Mesenchymal stem cell (in vitro differentiated cells and primary cell): Measurements from ENCODE around the gene PLAA.

Experiments used
- DNase-seq: peaks from one replicate; pipeline ENCODE4 v3.0.0-alpha.2; 2013
- H2AFZ ChIP-seq: one replicate; pipeline ENCODE4 v1.6.1; 2013; ENCODE audit warnings: low read depth, mild to moderate bottlenecking, control low read depth, inconsistent platforms, low read length, moderate library complexity
- H2AK5ac ChIP-seq: 2 replicates; pipeline ENCODE4 v1.6.1; 2013; ENCODE audit warnings: low read length, moderate library complexity, mild to moderate bottlenecking, inconsistent platforms; ENCODE audit not compliant: severe bottlenecking
- H2BK120ac ChIP-seq: one replicate; pipeline ENCODE4 v1.6.1; 2013; ENCODE audit warnings: low read depth, mild to moderate bottlenecking, inconsistent platforms, low read length, moderate library complexity
- H2BK12ac ChIP-seq, 2 experiments: one replicate each; pipeline ENCODE4 v1.6.1; 2013; ENCODE audit warnings: inconsistent platforms in 2 of 2, low read length in 2 of 2, mild to moderate bottlenecking in 2 of 2, moderate library complexity in 2 of 2, control low read depth in 1 of 2
- H2BK15ac ChIP-seq: one replicate; pipeline ENCODE4 v1.6.1; 2013; ENCODE audit warnings: mild to moderate bottlenecking, low read depth, inconsistent platforms; ENCODE audit not compliant: poor library complexity, severe bottlenecking
- H2BK5ac ChIP-seq: 2 replicates; pipeline ENCODE4 v1.6.1; 2013; ENCODE audit warnings: low read depth, mild to moderate bottlenecking, low read length, control low read depth, inconsistent platforms; ENCODE audit not compliant: poor library complexity, severe bottlenecking
- H3K14ac ChIP-seq, 2 experiments: one replicate each; pipeline ENCODE4 v1.6.1; 2013; ENCODE audit warnings: inconsistent platforms in 2 of 2, low read length in 2 of 2, control low read depth in 1 of 2, mild to moderate bottlenecking in 1 of 2, moderate library complexity in 1 of 2
- H3K18ac ChIP-seq, 2 experiments: one replicate each; pipeline ENCODE4 v1.6.1; 2013; ENCODE audit warnings: inconsistent platforms in 2 of 2, low read length in 2 of 2, control low read depth in 1 of 2, low read depth in 1 of 2, mild to moderate bottlenecking in 1 of 2
- H3K23ac ChIP-seq, 2 experiments: one replicate each; pipeline ENCODE4 v1.6.1; 2013; ENCODE audit warnings: inconsistent platforms in 2 of 2, low read length in 2 of 2, mild to moderate bottlenecking in 2 of 2, moderate library complexity in 2 of 2, control low read depth in 1 of 2
- H3K27ac ChIP-seq: 2 replicates; pipeline ENCODE4 v1.5.1; 2013; ENCODE audit warnings: mild to moderate bottlenecking, moderate library complexity, low read length, control low read depth, inconsistent platforms; ENCODE audit not compliant: poor library complexity, severe bottlenecking
- H3K27me3 ChIP-seq, 2 experiments: 2 replicates each; pipeline versions ENCODE4 v1.6.1 to v1.7.0; 2013; ENCODE audit warnings: low read length in 2 of 2, mild to moderate bottlenecking in 2 of 2, moderate library complexity in 2 of 2, control low read depth in 1 of 2, inconsistent platforms in 1 of 2; ENCODE audit not compliant: control insufficient read depth in 1 of 2, insufficient read depth in 1 of 2
- H3K36me3 ChIP-seq, 2 experiments: 2 replicates each; pipeline versions ENCODE4 v1.6.1 to v1.7.0; 2013; ENCODE audit warnings: low read length in 2 of 2, control low read depth in 1 of 2, inconsistent platforms in 1 of 2, low read depth in 1 of 2, mild to moderate bottlenecking in 1 of 2; ENCODE audit not compliant: insufficient read depth in 2 of 2, control insufficient read depth in 1 of 2
- H3K4ac ChIP-seq, 2 experiments: one replicate each; pipeline ENCODE4 v1.6.1; 2013; ENCODE audit warnings: inconsistent platforms in 2 of 2, low read length in 2 of 2, mild to moderate bottlenecking in 2 of 2, moderate library complexity in 2 of 2, control low read depth in 1 of 2, low read depth in 1 of 2
- H3K4me1 ChIP-seq: 2 replicates; pipeline ENCODE4 v1.6.1; 2013; ENCODE audit warnings: low read depth, low read length, control low read depth; ENCODE audit not compliant: control insufficient read depth, insufficient read depth
- H3K4me2 ChIP-seq: 2 replicates; pipeline ENCODE4 v1.6.1; 2013; ENCODE audit warnings: low read length, mild to moderate bottlenecking, inconsistent platforms; ENCODE audit not compliant: poor library complexity, severe bottlenecking
- H3K4me3 ChIP-seq, 2 experiments: 2 replicates each; pipeline versions ENCODE4 v1.5.1 to v1.7.0; 2013; ENCODE audit warnings: low read length in 2 of 2, mild to moderate bottlenecking in 2 of 2, control low read depth in 1 of 2, low read depth in 1 of 2; ENCODE audit not compliant: insufficient read depth in 1 of 2
- H3K79me1 ChIP-seq: replicated peaks from 2 replicates; pipeline ENCODE4 v1.6.1; 2013; ENCODE audit warnings: mild to moderate bottlenecking, control low read depth, low read length, inconsistent platforms; ENCODE audit not compliant: poor library complexity, severe bottlenecking
- H3K9ac ChIP-seq: 2 replicates; pipeline ENCODE4 v1.7.0; 2013; ENCODE audit warnings: mild to moderate bottlenecking, low read length, moderate library complexity
- H3K9me3 ChIP-seq: 2 replicates; pipeline ENCODE4 v1.7.0; 2013; ENCODE audit warnings: mild to moderate bottlenecking, low read length; ENCODE audit not compliant: control insufficient read depth
- H4K8ac ChIP-seq: one replicate; pipeline ENCODE4 v1.6.1; 2013; ENCODE audit warnings: inconsistent platforms, mild to moderate bottlenecking, low read length, moderate library complexity
- H4K91ac ChIP-seq: one replicate; pipeline ENCODE4 v1.6.1; 2013; ENCODE audit warnings: mild to moderate bottlenecking, low read length, inconsistent platforms
- WGBS: methylation state at CpG from one replicate; pipeline ENCODE4 v1.1.7; 2013; ENCODE audit warnings: mixed read lengths; 5-methylcytosine and 5-hydroxymethylcytosine counted together

PLAA gene

GRCh38 chr9:26975728-26976707 lies 29.0 kb upstream of the PLAA start:
- Histone ChIP-seq H2BK120ac (peak overlapping the region; percentile 4), H3K9me3 (no peaks in the 10 kb centered on the region), H3K27me3 (no peaks in the 10 kb centered on the region), H3K4me1 (peaks cover 2% of the 10 kb centered on the region), H2AFZ (no peak overlapping the region), H2BK15ac (no peak overlapping the region), H3K4me2 (no peak overlapping the region), H3K9ac (peak overlapping the region; percentile 67), H2BK5ac (peak overlapping the region; percentile 11), H4K91ac (peak overlapping the region; percentile 66), H4K8ac (peak overlapping the region; percentile 66), H3K14ac (no peak overlapping the region), H3K4ac (peak overlapping the region in 1 of 2 experiments; percentile 24), H3K4me3 (peak overlapping the region in 1 of 2 experiments; percentile 19), H3K18ac (peak overlapping the region in 1 of 2 experiments; percentile 64), H2AK5ac (peak overlapping the region; percentile 60), H3K23ac (no peak overlapping the region), H3K36me3 (peaks cover 0 to 18% of the 10 kb centered on the region in 2 experiments), H3K79me1 (peaks cover 21% of the 10 kb centered on the region), H2BK12ac (peak overlapping the region in 1 of 2 experiments; percentile 1), H3K27ac (peak overlapping the region; percentile 70)
- peak; percentile 63 for DNase-seq
- WGBS, result 84% methylated on average over 16 of the region's 18 CpGs

- H2BK120ac ChIP-seq, result no peak overlapping the region
- H2BK12ac ChIP-seq, result no peak overlapping the region
- peak overlapping the region; percentile 67 for H3K9ac ChIP-seq
- no peak overlapping the region for H3K23ac ChIP-seq
- H3K27me3 ChIP-seq, result no peaks in the 10 kb centered on the region
- no peak for DNase-seq
- peaks cover 5% of the 10 kb centered on the region for H3K9me3 ChIP-seq
- peak overlapping the region; percentile 83 for H2AK5ac ChIP-seq
- peak overlapping the region in 1 of 2 experiments; percentile 24 for H3K18ac ChIP-seq
- no peak overlapping the region for H2BK15ac ChIP-seq
- H2AFZ ChIP-seq, result no peak overlapping the region
- no peak overlapping the region for H4K91ac ChIP-seq
- H3K4ac ChIP-seq, result no peak overlapping the region
- 87% methylated on average over 4 of the region's 4 CpGs for WGBS
- no peak overlapping the region for H3K4me2 ChIP-seq
- H3K4me1 ChIP-seq, result peaks cover 2% of the 10 kb centered on the region
- H3K79me1 ChIP-seq, result peaks cover 24% of the 10 kb centered on the region
- no peak overlapping the region for H3K14ac ChIP-seq
- no peak overlapping the region for H3K4me3 ChIP-seq
- peaks cover 0 to 16% of the 10 kb centered on the region in 2 experiments for H3K36me3 ChIP-seq
- H2BK5ac ChIP-seq, result no peak overlapping the region
- no peak overlapping the region for H4K8ac ChIP-seq
- peak overlapping the region; percentile 7 for H3K27ac ChIP-seq
These were observed 27.9 kb upstream of the PLAA start for GRCh38 chr9:26974927-26975326.

- H2AFZ ChIP-seq, result no peak overlapping the region
- 91% methylated on average over 4 of the region's 5 CpGs for WGBS
These were observed 26.9 kb upstream of the PLAA start for GRCh38 chr9:26973989-26974388.

GRCh38 chr9:26971721-26972120 lies 24.7 kb upstream of the PLAA start:
- H3K14ac ChIP-seq, result no peak overlapping the region
- peaks cover 2% of the 10 kb centered on the region for H3K4me1 ChIP-seq
- H3K23ac ChIP-seq, result no peak overlapping the region
- H3K9me3 ChIP-seq, result peaks cover 5% of the 10 kb centered on the region
- no peak overlapping the region for H2BK5ac ChIP-seq
- no peak overlapping the region for H4K8ac ChIP-seq
- no peak overlapping the region for H2AFZ ChIP-seq
- H2BK12ac ChIP-seq, result no peak overlapping the region
- H2AK5ac ChIP-seq, result no peak overlapping the region
- no peak overlapping the region for H4K91ac ChIP-seq
- peaks cover 0 to 10% of the 10 kb centered on the region in 2 experiments for H3K36me3 ChIP-seq
- H3K27me3 ChIP-seq, result no peaks in the 10 kb centered on the region
- no peak overlapping the region for H3K4me2 ChIP-seq
- peaks cover 23% of the 10 kb centered on the region for H3K79me1 ChIP-seq
- DNase-seq, result no peak
- H2BK120ac ChIP-seq, result no peak overlapping the region
- 100% methylated on average over 1 of the region's 1 CpG for WGBS
- H3K18ac ChIP-seq, result no peak overlapping the region
- no peak overlapping the region for H3K27ac ChIP-seq
- H3K9ac ChIP-seq, result no peak overlapping the region
- H3K4me3 ChIP-seq, result no peak overlapping the region
- H3K4ac ChIP-seq, result no peak overlapping the region
- no peak overlapping the region for H2BK15ac ChIP-seq

More at GRCh38 chr9:26973989-26974388, 26.9 kb upstream of the PLAA start:
- no peak for DNase-seq
- Histone ChIP-seq H2BK120ac (no peak overlapping the region), H2AK5ac (no peak overlapping the region), H4K8ac (no peak overlapping the region), H4K91ac (no peak overlapping the region), H3K4ac (no peak overlapping the region), H3K4me3 (no peak overlapping the region), H3K27me3 (no peaks in the 10 kb centered on the region), H2BK15ac (no peak overlapping the region), H3K9ac (no peak overlapping the region), H3K79me1 (peaks cover 24% of the 10 kb centered on the region), H3K36me3 (peaks cover 0 to 16% of the 10 kb centered on the region in 2 experiments), H3K14ac (no peak overlapping the region), H3K9me3 (peaks cover 5% of the 10 kb centered on the region), H3K23ac (no peak overlapping the region), H2BK12ac (no peak overlapping the region), H3K4me2 (no peak overlapping the region), H3K18ac (no peak overlapping the region), H3K4me1 (peaks cover 2% of the 10 kb centered on the region), H2BK5ac (no peak overlapping the region), H3K27ac (no peak overlapping the region)
